ENCODE measurements around the gene GNG7.
"Not testable (repeated sequence)": the region's sequence is repeated elsewhere in the genome, so short reads cannot be mapped to it uniquely, and the experiment has no call there.

Gene GNG7

DNA sequence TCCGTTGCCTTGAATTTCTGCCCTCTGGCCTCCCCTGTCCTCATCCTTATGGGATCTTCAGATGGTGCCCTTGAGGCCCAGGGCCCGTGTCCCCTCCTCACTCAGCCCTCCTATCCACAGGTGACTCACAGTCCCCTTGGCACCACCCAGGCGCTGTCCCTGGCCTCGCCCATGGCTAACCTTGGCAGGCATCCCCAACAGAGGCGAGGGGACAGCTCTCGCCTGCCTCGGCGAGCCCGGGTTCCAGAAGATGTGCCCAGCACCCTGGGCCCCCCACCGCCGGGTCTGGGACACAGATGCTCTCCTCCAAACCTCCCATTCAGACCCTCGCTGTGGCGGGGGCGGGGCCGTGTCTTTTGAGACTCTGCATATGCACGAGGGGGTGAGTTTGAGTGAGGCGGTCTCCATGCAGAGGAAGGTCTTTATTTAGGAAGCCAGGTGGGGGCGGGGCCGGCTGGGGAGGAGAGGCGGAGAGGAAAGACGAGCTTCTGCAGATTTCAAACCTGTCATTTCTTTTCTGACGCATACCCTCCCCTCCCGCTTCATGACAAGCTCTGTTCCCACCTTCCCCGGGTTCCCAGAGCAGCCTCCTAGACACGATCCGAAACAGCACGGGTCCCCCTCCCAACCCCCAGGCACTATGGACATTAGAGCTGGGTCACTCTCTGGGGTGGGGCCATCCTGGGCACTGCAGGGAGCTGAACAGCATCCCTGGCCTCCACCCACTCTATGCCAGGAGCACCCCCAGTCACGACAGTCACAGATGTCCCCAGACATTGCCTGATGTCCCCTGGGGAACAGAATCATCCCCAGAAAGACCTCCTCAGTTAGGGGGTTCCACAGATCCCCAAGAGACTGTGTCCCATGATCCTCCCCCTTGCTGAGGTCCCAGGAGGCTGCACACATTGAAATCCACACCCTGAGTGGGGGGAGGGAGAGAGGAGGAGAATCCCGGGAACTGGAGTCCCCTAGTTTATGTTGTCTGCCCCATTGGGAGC, 48.5 kb downstream of the GNG7 start:
- H3K9ac ChIP-seq: no peak overlapping the region
- no peaks in the 10 kb centered on the region for H3K4me1 ChIP-seq
- no peaks in the 10 kb centered on the region for H3K79me2 ChIP-seq
- H3K9me3 ChIP-seq (ENCODE audit: control insufficient read depth, low read length): no peaks in the 10 kb centered on the region
- TF ChIP-seq, protein P1, sequence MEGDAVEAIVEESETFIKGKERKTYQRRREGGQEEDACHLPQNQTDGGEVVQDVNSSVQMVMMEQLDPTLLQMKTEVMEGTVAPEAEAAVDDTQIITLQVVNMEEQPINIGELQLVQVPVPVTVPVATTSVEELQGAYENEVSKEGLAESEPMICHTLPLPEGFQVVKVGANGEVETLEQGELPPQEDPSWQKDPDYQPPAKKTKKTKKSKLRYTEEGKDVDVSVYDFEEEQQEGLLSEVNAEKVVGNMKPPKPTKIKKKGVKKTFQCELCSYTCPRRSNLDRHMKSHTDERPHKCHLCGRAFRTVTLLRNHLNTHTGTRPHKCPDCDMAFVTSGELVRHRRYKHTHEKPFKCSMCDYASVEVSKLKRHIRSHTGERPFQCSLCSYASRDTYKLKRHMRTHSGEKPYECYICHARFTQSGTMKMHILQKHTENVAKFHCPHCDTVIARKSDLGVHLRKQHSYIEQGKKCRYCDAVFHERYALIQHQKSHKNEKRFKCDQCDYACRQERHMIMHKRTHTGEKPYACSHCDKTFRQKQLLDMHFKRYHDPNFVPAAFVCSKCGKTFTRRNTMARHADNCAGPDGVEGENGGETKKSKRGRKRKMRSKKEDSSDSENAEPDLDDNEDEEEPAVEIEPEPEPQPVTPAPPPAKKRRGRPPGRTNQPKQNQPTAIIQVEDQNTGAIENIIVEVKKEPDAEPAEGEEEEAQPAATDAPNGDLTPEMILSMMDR (IDR thresholded peaks at IDR 0.05): no peak
- H2AFZ ChIP-seq: no peak overlapping the region
- no peak overlapping the region for H3K27ac ChIP-seq
- no peak overlapping the region for H3K4me3 ChIP-seq (ENCODE audit: low read depth, low read length)
- H3K27me3 ChIP-seq (ENCODE audit: control insufficient read depth, insufficient read depth, low read length): no peaks in the 10 kb centered on the region
- no peak overlapping the region for H3K4me2 ChIP-seq (ENCODE audit: low read length)
- no peaks in the 10 kb centered on the region for H3K36me3 ChIP-seq (ENCODE audit: control insufficient read depth, insufficient read depth, low read length)

DNA sequence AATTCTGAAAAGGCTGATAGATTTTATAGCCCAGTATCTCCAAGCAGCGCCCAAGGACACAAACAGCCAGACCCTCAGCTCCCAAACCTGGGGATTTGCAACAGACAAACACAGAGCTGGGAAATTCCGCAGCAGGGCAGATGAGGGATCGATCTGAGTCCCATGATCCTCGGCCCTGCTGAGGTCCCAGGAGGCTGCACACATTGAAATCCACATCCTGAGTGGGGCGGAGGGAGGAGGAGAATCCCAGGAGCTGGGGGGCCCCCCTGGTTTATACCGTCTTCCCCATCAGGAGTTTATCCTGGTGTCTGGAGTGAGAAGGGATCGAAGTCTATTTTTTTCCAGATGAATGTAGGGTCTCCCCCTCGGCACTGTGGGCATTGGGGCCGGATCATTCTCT, 49.3 kb downstream of the GNG7 start:
- Histone ChIP-seq H3K9me3 (ENCODE audit: control insufficient read depth, low read length) (no peaks in the 10 kb centered on the region), H3K79me2 (no peaks in the 10 kb centered on the region), H3K27ac (no peak overlapping the region), H3K4me3 (ENCODE audit: low read depth, low read length) (no peak overlapping the region), H3K27me3 (ENCODE audit: control insufficient read depth, insufficient read depth, low read length) (no peaks in the 10 kb centered on the region), H2AFZ (no peak overlapping the region), H3K9ac (no peak overlapping the region), H3K36me3 (ENCODE audit: control insufficient read depth, insufficient read depth, low read length) (no peaks in the 10 kb centered on the region), H3K4me1 (no peaks in the 10 kb centered on the region), H3K4me2 (ENCODE audit: low read length) (no peak overlapping the region)
- TF ChIP-seq, protein P1 (IDR thresholded peaks at IDR 0.05): no peak

DNA sequence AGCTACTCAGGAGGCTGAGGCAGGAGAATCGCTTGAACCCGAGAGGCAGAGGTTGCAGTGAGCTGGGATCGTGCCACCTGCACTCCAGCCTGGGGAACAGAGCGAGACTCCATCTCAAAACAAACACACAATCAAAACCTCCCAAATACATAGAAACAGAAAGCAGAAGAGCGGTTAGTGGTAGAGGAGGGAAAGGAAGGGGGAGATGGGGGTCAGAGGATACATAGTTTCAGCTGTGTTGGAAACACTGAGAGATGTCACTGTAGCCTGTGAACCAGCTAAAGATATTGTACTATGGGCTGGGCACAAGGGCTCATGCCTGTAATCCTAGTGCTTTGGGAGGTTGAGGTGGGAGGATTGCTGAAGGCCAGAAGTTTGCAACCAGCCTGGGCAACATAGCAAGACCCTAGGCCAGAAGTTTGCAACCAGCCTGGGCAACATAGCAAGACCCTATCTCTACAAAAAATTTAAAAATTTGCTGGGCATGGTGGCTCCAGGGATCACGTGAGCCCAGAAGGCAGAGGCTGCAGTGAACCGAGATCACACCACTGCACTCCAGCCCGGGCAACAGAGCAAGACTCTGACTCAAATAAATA, 49.9 kb downstream of the GNG7 start:
- no peaks in the 10 kb centered on the region for H3K79me2 ChIP-seq
- H2AFZ ChIP-seq: no peak overlapping the region
- H3K4me2 ChIP-seq (ENCODE audit: low read length): no peak overlapping the region
- no peaks in the 10 kb centered on the region for H3K9me3 ChIP-seq (ENCODE audit: control insufficient read depth, low read length)
- H3K9ac ChIP-seq: no peak overlapping the region
- H3K4me3 ChIP-seq (ENCODE audit: low read depth, low read length): no peak overlapping the region
- TF ChIP-seq, protein P1 (IDR thresholded peaks at IDR 0.05): no peak
- H3K4me1 ChIP-seq: no peaks in the 10 kb centered on the region
- no peaks in the 10 kb centered on the region for H3K27me3 ChIP-seq (ENCODE audit: control insufficient read depth, insufficient read depth, low read length)
- no peaks in the 10 kb centered on the region for H3K36me3 ChIP-seq (ENCODE audit: control insufficient read depth, insufficient read depth, low read length)
- no peak overlapping the region for H3K27ac ChIP-seq

DNA sequence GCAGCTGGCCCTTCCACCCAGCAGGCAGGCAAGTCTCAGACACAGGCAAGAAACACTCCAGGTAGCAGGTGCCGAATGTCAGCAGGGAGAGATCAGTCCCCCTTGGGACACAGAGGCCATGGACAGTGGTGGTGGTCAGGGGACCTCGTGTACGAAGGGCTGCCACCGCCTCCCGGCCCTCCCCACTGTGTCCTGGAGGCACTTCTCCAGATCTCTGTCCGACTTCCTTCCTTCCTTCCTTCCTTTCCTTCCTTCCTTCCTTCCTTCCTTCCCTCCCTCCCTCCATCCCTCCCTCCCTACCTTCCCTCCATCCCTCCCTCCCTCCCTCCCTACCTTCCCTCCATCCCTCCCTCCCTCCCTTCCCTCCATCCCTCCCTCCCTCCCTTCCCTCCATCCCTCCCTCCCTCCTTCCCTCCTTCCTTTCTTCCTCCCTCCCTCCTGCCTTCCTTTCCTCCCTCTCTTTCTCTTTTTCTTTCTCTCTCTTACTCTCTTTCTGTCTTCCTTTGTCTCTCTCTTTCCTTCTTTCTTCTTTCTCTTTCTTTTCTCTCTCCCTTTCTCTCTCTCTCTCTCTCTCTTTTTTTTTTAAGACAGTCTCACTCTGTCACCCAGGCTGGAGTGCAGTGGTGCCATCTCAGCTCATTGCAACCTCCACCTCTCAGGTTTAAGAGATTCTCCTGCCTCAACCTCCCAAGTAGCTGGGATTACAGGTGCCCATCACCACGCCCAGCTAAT, 51.3 kb downstream of the GNG7 start:
- H2AFZ ChIP-seq; H3K4me1 ChIP-seq; H3K9ac ChIP-seq; H3K36me3 ChIP-seq (ENCODE audit: control insufficient read depth, insufficient read depth, low read length); H3K27me3 ChIP-seq (ENCODE audit: control insufficient read depth, insufficient read depth, low read length); H3K4me3 ChIP-seq (ENCODE audit: low read depth, low read length); H3K9me3 ChIP-seq (ENCODE audit: control insufficient read depth, low read length); H3K27ac ChIP-seq; H3K79me2 ChIP-seq; H3K4me2 ChIP-seq (ENCODE audit: low read length): not testable (repeated sequence)

DNA sequence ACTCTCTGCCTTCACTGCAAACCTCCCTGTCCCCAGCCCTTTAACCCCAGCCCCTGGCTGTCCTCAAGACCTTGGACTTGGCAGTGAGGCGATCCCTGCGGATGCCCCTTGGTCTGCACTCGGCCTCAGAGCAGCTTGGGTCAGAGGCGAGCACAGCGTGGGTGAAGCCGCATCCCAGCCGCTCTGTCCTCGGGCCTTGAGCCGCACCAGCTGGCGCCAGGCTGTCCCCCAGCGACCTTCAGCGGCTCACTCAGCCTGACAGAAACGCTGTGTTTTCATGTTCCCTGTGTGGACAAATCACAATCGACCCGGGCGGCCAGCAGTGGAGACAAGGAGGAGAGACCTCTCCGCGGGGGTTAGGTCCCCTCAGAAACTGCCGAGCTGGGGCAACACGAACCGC, 52.0 kb downstream of the GNG7 start:
- no peak overlapping the region for H3K4me3 ChIP-seq (ENCODE audit: low read depth, low read length)
- H3K9ac ChIP-seq: no peak overlapping the region
- H3K4me1 ChIP-seq: no peaks in the 10 kb centered on the region
- H3K27me3 ChIP-seq (ENCODE audit: control insufficient read depth, insufficient read depth, low read length): no peaks in the 10 kb centered on the region
- no peak overlapping the region for H2AFZ ChIP-seq
- H3K79me2 ChIP-seq: peaks cover 4% of the 10 kb centered on the region
- TF ChIP-seq, protein P1 (IDR thresholded peaks at IDR 0.05): no peak
- no peaks in the 10 kb centered on the region for H3K36me3 ChIP-seq (ENCODE audit: control insufficient read depth, insufficient read depth, low read length)
- no peak overlapping the region for H3K4me2 ChIP-seq (ENCODE audit: low read length)
- H3K9me3 ChIP-seq (ENCODE audit: control insufficient read depth, low read length): no peaks in the 10 kb centered on the region
- H3K27ac ChIP-seq: no peak overlapping the region

Measured in parathyroid adenoma (tissue), 2 donors.